ENCODE data around the gene RAI1.
"Not testable (repeated sequence)": the region's sequence is repeated elsewhere in the genome, so short reads cannot be mapped to it uniquely, and the experiment has no call there.

DNA sequence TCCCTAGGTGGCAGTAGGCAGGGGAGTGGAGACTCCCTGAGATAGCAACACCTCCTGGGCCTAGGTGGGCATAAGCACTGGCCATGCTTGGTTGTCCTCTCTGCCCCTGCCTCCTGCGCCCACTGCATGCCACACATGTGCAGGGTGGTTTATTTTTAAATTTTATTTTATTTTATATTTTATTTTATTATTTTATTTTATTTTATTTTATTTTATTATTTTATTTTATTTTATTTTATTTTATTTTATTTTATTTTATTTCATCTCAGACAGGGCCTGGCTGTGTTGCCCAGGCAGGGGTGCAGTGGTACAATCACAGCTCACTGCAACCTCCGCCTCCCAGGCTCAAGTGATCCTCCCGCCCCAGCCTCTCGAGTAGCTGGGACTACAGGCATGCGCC is 126.9 kb downstream of the RAI1 start:
- TF ChIP-seq ARNTL (CRISPR knock-in tag; IDR thresholded peaks at IDR 0.05; ENCODE audit: borderline replicate concordance, low read depth); ZNF70 (CRISPR knock-in tag; IDR thresholded peaks at IDR 0.05); RARB (CRISPR knock-in tag; IDR thresholded peaks at IDR 0.05); ZC3H10 (CRISPR knock-in tag; IDR thresholded peaks at IDR 0.05); TOX (CRISPR knock-in tag; IDR thresholded peaks at IDR 0.05; ENCODE audit: borderline replicate concordance): not testable (repeated sequence)
- TF ChIP-seq, protein P1, sequence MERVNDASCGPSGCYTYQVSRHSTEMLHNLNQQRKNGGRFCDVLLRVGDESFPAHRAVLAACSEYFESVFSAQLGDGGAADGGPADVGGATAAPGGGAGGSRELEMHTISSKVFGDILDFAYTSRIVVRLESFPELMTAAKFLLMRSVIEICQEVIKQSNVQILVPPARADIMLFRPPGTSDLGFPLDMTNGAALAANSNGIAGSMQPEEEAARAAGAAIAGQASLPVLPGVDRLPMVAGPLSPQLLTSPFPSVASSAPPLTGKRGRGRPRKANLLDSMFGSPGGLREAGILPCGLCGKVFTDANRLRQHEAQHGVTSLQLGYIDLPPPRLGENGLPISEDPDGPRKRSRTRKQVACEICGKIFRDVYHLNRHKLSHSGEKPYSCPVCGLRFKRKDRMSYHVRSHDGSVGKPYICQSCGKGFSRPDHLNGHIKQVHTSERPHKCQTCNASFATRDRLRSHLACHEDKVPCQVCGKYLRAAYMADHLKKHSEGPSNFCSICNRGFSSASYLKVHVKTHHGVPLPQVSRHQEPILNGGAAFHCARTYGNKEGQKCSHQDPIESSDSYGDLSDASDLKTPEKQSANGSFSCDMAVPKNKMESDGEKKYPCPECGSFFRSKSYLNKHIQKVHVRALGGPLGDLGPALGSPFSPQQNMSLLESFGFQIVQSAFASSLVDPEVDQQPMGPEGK (CRISPR knock-in tag; IDR thresholded peaks at IDR 0.05; ENCODE audit: borderline replicate concordance): not testable (repeated sequence)

All from SK-N-SH treated with all-trans-retinoic acid at 6 μM for 48 hours (cell line).